Measurements from ENCODE around the gene VWF.

DNA sequence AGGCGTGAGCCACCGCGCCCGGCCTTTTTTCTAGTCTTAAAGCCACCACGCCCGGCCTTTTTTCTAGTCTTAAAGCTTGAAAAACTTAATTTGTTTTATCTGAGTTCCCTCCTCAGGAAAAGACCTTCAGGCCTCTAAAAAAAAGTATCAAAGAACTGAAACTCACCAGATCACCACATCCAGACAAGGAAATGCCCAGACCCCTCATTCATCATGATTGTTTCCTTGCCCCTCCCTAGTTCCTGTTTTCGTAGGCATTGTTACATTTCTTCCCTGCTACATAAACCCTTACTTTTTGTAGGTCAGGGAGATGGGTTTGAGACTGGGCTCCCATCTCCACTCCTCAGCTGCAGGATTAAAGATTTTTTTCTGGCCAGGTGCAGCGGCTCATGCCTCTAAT is 21.1 kb upstream of the VWF start:
- TF ChIP-seq CTCF (IDR thresholded peaks at IDR 0.05), result no peak
- no peak for TF ChIP-seq POLR2A (IDR thresholded peaks at IDR 0.05)
